HS-5 (cell line): ENCODE results near the gene CD86.
"Not testable (repeated sequence)": the region's sequence is repeated elsewhere in the genome, so short reads cannot be mapped to it uniquely, and the experiment has no call there.

Experiments
- DNase-seq: peaks from one replicate; pipeline ENCODE4 v3.0.0-alpha.2; 2012; ENCODE audit warnings: low read depth

The CD86 gene

GRCh38 chr3:122055215-122055614 lies at the start of gene CD86:
CD86 (plus strand) TSS chr3:122055362; CDS start chr3:122055490, 128 bp downstream.
- DNase-seq = no peak

GRCh38 chr3:122006267-122006666 lies 48.9 kb upstream of the CD86 start:
- no peak for DNase-seq

GRCh38 chr3:122008166-122008565 lies 47.0 kb upstream of the CD86 start:
- DNase-seq = no peak

GRCh38 chr3:122010506-122010905 lies 44.7 kb upstream of the CD86 start:
- DNase-seq = no peak

- DNase-seq = no peak
Measured at GRCh38 chr3:122011396-122011795, 43.8 kb upstream of the CD86 start.

GRCh38 chr3:122012821-122013220 lies 42.3 kb upstream of the CD86 start:
- no peak for DNase-seq

- no peak for DNase-seq
Measured at GRCh38 chr3:122013448-122013925, 41.7 kb upstream of the CD86 start.

GRCh38 chr3:122014741-122015140 lies 40.4 kb upstream of the CD86 start:
- no peak for DNase-seq

- DNase-seq = no peak
Measured at GRCh38 chr3:122019493-122019892, 35.7 kb upstream of the CD86 start.

- no peak for DNase-seq
Measured at GRCh38 chr3:122021037-122021436, 34.1 kb upstream of the CD86 start.

GRCh38 chr3:122021811-122022401 lies 33.3 kb upstream of the CD86 start, which contains the start of gene ILDR1:
ILDR1 (minus strand) TSS chr3:122022247; CDS start chr3:122022077, 170 bp downstream.
- DNase-seq = no peak

- no peak for DNase-seq
Measured at GRCh38 chr3:122023335-122023910, 31.7 kb upstream of the CD86 start.

GRCh38 chr3:122024800-122025199 lies 30.4 kb upstream of the CD86 start:
- DNase-seq = no peak

- DNase-seq = no peak
Measured at GRCh38 chr3:122025296-122025695, 29.9 kb upstream of the CD86 start.

- no peak for DNase-seq
Measured at GRCh38 chr3:122030381-122031122, 24.6 kb upstream of the CD86 start.

GRCh38 chr3:122031123-122031468 lies 24.1 kb upstream of the CD86 start:
- no peak for DNase-seq

- DNase-seq = no peak
Measured at GRCh38 chr3:122032531-122032930, 22.6 kb upstream of the CD86 start.

- no peak for DNase-seq
Measured at GRCh38 chr3:122033023-122033422, 22.1 kb upstream of the CD86 start.

- not testable (repeated sequence) for DNase-seq
Measured at GRCh38 chr3:122047296-122047695, 7.9 kb upstream of the CD86 start.

- DNase-seq = not testable (repeated sequence)
Measured at GRCh38 chr3:122047773-122048172, 7.4 kb upstream of the CD86 start.

GRCh38 chr3:122052968-122053367 lies 2.2 kb upstream of the CD86 start:
- DNase-seq = no peak

- no peak for DNase-seq
Measured at GRCh38 chr3:122057671-122058070, 2.5 kb downstream of the CD86 start.

GRCh38 chr3:122058294-122058693 lies 3.1 kb downstream of the CD86 start:
- DNase-seq = no peak
